HEK293 (cell line): ENCODE results near the gene HARS1.
A peak's percentile ranks its signal among the peaks of the same experiment; 100 is the strongest.

Source experiments
- GLIS2 ChIP-seq: fragments of 450-650 bp; formaldehyde crosslinking; IDR thresholded peaks from 2 replicates; pipeline ENCODE4 v1.5.1; 2016; ENCODE audit warnings: missing biosample characterization, missing genetic modification characterization
- HOXA7 ChIP-seq: sonication (generic); formaldehyde crosslinking; IDR thresholded peaks from 2 replicates; pipeline ENCODE4 v1.8.1; 2022; ENCODE audit warnings: missing genetic modification reagents, borderline replicate concordance
- HOXC10 ChIP-seq: sonication (generic); formaldehyde crosslinking; IDR thresholded peaks from 2 replicates; pipeline ENCODE4 v1.8.1; 2023; ENCODE audit warnings: mild to moderate bottlenecking, missing genetic modification reagents
- WT1 ChIP-seq: fragments of 450-650 bp; formaldehyde crosslinking; IDR thresholded peaks from 2 replicates; pipeline ENCODE4 v1.5.1; 2016; ENCODE audit warnings: missing biosample characterization, missing genetic modification characterization
- ZFHX2 ChIP-seq: fragments of 450-650 bp; formaldehyde crosslinking; conservative IDR thresholded peaks from 2 replicates; pipeline ENCODE4 v1.5.1; 2016; ENCODE audit warnings: missing biosample characterization, missing genetic modification characterization
- ZFP37 ChIP-seq: fragments of 450-650 bp; formaldehyde crosslinking; IDR thresholded peaks from 2 replicates; pipeline ENCODE4 v1.5.1; 2016; ENCODE audit warnings: missing biosample characterization, missing genetic modification characterization
- ZNF157 ChIP-seq: fragments of 450-650 bp; formaldehyde crosslinking; IDR thresholded peaks from 2 replicates; pipeline ENCODE4 v1.5.1; 2016; ENCODE audit warnings: missing biosample characterization, missing genetic modification characterization
- ZNF174 ChIP-seq: fragments of 450-650 bp; formaldehyde crosslinking; IDR thresholded peaks from 2 replicates; pipeline ENCODE4 v1.5.0; 2017; ENCODE audit warnings: missing biosample characterization, mild to moderate bottlenecking, missing genetic modification characterization
- ZNF202 ChIP-seq: fragments of 450-650 bp; formaldehyde crosslinking; IDR thresholded peaks from 2 replicates; pipeline ENCODE4 v1.5.1; 2016; ENCODE audit warnings: missing biosample characterization, missing genetic modification characterization, borderline replicate concordance
- ZNF221 ChIP-seq: fragments of 450-650 bp; formaldehyde crosslinking; IDR thresholded peaks from 2 replicates; pipeline ENCODE4 v1.5.1; 2017; ENCODE audit warnings: missing biosample characterization, missing genetic modification characterization, borderline replicate concordance
- ZNF302 ChIP-seq: fragments of 450-650 bp; formaldehyde crosslinking; IDR thresholded peaks from 2 replicates; pipeline ENCODE4 v1.5.1; 2016; ENCODE audit warnings: missing biosample characterization, missing genetic modification characterization, low read depth
- ZNF311 ChIP-seq: fragments of 450-650 bp; formaldehyde crosslinking; IDR thresholded peaks from 2 replicates; pipeline ENCODE4 v1.5.1; 2017; ENCODE audit warnings: missing biosample characterization, missing genetic modification characterization, borderline replicate concordance
- ZNF335 ChIP-seq: fragments of 450-650 bp; formaldehyde crosslinking; conservative IDR thresholded peaks from 2 replicates; pipeline ENCODE4 v1.5.1; 2016; ENCODE audit warnings: missing biosample characterization, missing genetic modification characterization
- ZNF354C ChIP-seq: fragments of 450-650 bp; formaldehyde crosslinking; IDR thresholded peaks from 2 replicates; pipeline ENCODE4 v1.5.1; 2016; ENCODE audit warnings: missing biosample characterization, missing genetic modification characterization, low read depth, borderline replicate concordance
- ZNF404 ChIP-seq: fragments of 450-650 bp; formaldehyde crosslinking; IDR thresholded peaks from 2 replicates; pipeline ENCODE4 v1.5.1; 2017; ENCODE audit warnings: missing biosample characterization, missing genetic modification characterization
- ZNF416 ChIP-seq: fragments of 450-650 bp; formaldehyde crosslinking; IDR thresholded peaks from 2 replicates; pipeline ENCODE4 v1.5.1; 2016; ENCODE audit warnings: missing biosample characterization, missing genetic modification characterization
- ZNF423 ChIP-seq: fragments of 450-650 bp; formaldehyde crosslinking; IDR thresholded peaks from 2 replicates; pipeline ENCODE4 v1.5.1; 2016; ENCODE audit warnings: missing biosample characterization, missing genetic modification characterization
- ZNF426 ChIP-seq: fragments of 450-650 bp; formaldehyde crosslinking; IDR thresholded peaks from 2 replicates; pipeline ENCODE4 v1.5.1; 2017; ENCODE audit warnings: missing biosample characterization, missing genetic modification characterization, mild to moderate bottlenecking, inconsistent platforms, moderate library complexity
- ZNF473 ChIP-seq: fragments of 450-650 bp; formaldehyde crosslinking; IDR thresholded peaks from 2 replicates; pipeline ENCODE4 v1.5.1; 2017; ENCODE audit warnings: missing biosample characterization, missing genetic modification characterization
- ZNF510 ChIP-seq: fragments of 450-650 bp; formaldehyde crosslinking; IDR thresholded peaks from 2 replicates; pipeline ENCODE4 v1.5.1; 2018; ENCODE audit warnings: mild to moderate bottlenecking, missing genetic modification characterization, missing biosample characterization; ENCODE audit not compliant: insufficient replicate concordance
- ZNF530 ChIP-seq: fragments of 450-650 bp; formaldehyde crosslinking; IDR thresholded peaks from 2 replicates; pipeline ENCODE4 v1.5.1; 2016; ENCODE audit warnings: low read depth, missing biosample characterization, missing genetic modification characterization
- ZNF555 ChIP-seq: fragments of 450-650 bp; formaldehyde crosslinking; conservative IDR thresholded peaks from 2 replicates; pipeline ENCODE4 v1.5.1; 2017; ENCODE audit warnings: missing biosample characterization, mild to moderate bottlenecking, missing genetic modification characterization, inconsistent platforms
- ZNF610 ChIP-seq: fragments of 450-650 bp; formaldehyde crosslinking; IDR thresholded peaks from 2 replicates; pipeline ENCODE4 v1.5.1; 2016; ENCODE audit warnings: missing biosample characterization, missing genetic modification characterization, borderline replicate concordance
- ZNF626 ChIP-seq: fragments of 450-650 bp; sonication (Bioruptor Pico); formaldehyde crosslinking; IDR thresholded peaks from 2 replicates; pipeline ENCODE4 v1.5.1; 2018; ENCODE audit warnings: missing biosample characterization, missing genetic modification characterization, inconsistent platforms
- ZNF654 ChIP-seq: fragments of 450-650 bp; formaldehyde crosslinking; IDR thresholded peaks from 2 replicates; pipeline ENCODE4 v1.5.1; 2016; ENCODE audit warnings: low read depth, missing biosample characterization, missing genetic modification characterization
- ZNF660 ChIP-seq: fragments of 450-650 bp; IDR thresholded peaks from 2 replicates; pipeline ENCODE4 v1.5.1; 2018; ENCODE audit warnings: missing biosample characterization, mild to moderate bottlenecking, missing genetic modification characterization
- ZNF785 ChIP-seq: fragments of 450-650 bp; formaldehyde crosslinking; IDR thresholded peaks from 2 replicates; pipeline ENCODE4 v1.5.1; 2016; ENCODE audit warnings: missing biosample characterization, missing genetic modification characterization
- ZNF792 ChIP-seq: fragments of 450-650 bp; formaldehyde crosslinking; IDR thresholded peaks from 2 replicates; pipeline ENCODE4 v1.5.1; 2016; ENCODE audit warnings: missing biosample characterization, missing genetic modification characterization
- TF ChIP-seq, protein P1 (sequence below): fragments of 450-650 bp; formaldehyde crosslinking; IDR thresholded peaks from 2 replicates; pipeline ENCODE4 v1.5.1; 2017; ENCODE audit warnings: missing biosample characterization, missing genetic modification characterization
- TF ChIP-seq, protein P2 (sequence below): fragments of 450-650 bp; IDR thresholded peaks from 2 replicates; pipeline ENCODE4 v1.5.1; 2018; ENCODE audit warnings: missing biosample characterization, mild to moderate bottlenecking, missing genetic modification characterization
- TF ChIP-seq, protein P3 (sequence below): fragments of 450-650 bp; formaldehyde crosslinking; IDR thresholded peaks from 2 replicates; pipeline ENCODE4 v1.5.1; 2017; ENCODE audit warnings: missing biosample characterization, missing genetic modification characterization
- TF ChIP-seq, protein P4 (sequence below): sonication (generic); formaldehyde crosslinking; IDR thresholded peaks from 2 replicates; pipeline ENCODE4 v1.8.1; 2022; ENCODE audit warnings: mild to moderate bottlenecking, moderate library complexity, missing genetic modification reagents
- TF ChIP-seq, protein P5 (sequence below): fragments of 450-650 bp; formaldehyde crosslinking; IDR thresholded peaks from 2 replicates; pipeline ENCODE4 v1.5.1; 2016; ENCODE audit warnings: missing biosample characterization, missing genetic modification characterization

The HARS1 gene

DNA sequence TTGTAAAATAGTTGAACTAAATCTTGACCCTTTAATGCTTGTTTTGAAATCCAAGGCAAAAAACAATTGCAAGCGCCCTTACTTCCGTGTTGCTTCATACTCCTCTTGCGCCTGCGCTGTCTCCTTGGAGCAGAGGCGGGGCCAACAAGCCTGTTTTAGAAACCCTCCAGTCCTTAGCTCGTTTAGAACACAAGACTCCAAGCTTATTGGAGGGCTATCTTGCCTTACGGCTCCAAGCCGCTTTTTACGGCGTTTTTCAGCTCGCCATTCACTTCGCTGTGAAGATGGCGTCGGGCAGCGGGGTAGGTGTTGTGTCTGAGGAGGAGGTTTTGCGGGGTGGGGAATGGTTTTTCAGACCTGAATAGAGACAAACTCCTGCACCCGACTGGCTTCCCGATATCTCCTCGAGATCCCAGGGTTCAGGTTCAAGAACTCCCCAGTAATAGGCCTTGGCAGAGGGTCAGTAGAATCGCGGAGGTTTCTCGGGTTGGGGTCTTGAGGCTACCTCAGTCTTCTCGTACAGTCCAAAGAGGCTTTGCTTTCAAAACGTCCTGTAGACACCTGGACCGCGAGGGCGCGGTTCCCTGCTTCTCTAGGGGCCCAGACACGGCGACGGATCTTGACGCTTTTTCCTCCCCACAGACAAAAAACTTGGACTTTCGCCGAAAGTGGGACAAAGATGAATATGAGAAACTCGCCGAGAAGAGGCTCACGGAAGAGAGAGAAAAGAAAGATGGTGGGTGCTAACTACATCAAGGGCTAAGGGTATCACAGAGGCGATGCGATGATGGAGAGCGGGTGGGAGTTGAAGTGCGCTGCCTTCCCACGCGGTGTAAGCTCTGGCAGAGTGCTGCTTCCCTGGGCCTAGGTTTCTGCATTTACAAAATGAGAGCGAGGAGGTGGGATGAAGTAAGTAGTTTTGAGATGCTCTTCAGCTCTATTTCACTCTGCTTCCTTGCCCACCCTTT, 9.3 kb upstream of the HARS1 start, which contains the start of gene ZMAT2 (continued):
- TF ChIP-seq ZNF626 (no peak), ZNF792 (tag by site-specific recombination) (no peak), ZNF221 (tag by site-specific recombination) (no peak), ZFHX2 (tag by site-specific recombination) (peak; percentile 54), ZNF404 (tag by site-specific recombination) (no peak), ZNF555 (no peak), ZNF654 (tag by site-specific recombination) (no peak), ZNF311 (tag by site-specific recombination) (no peak), WT1 (tag by site-specific recombination) (no peak), ZNF785 (tag by site-specific recombination) (no peak), ZNF157 (tag by site-specific recombination) (no peak), ZNF354C (tag by site-specific recombination) (no peak), ZNF416 (no peak), ZNF335 (peak; percentile 66), ZNF302 (tag by site-specific recombination) (no peak), ZFP37 (tag by site-specific recombination) (no peak), ZNF610 (tag by site-specific recombination) (no peak), HOXC10 (CRISPR knock-in tag) (0 out of 2 replicates have a peak, but pooled peaks have one; percentile 77), ZNF510 (tag by site-specific recombination) (no peak), ZNF202 (no peak), GLIS2 (tag by site-specific recombination) (no peak), HOXA7 (CRISPR knock-in tag) (no peak), ZNF473 (tag by site-specific recombination) (no peak), ZNF174 (tag by site-specific recombination) (no peak), ZNF426 (tag by site-specific recombination) (no peak), ZNF530 (tag by site-specific recombination) (no peak), ZNF423 (no peak), ZNF660 (no peak; the same call in 1 of the 2 replicates)
- TF ChIP-seq, protein P1, sequence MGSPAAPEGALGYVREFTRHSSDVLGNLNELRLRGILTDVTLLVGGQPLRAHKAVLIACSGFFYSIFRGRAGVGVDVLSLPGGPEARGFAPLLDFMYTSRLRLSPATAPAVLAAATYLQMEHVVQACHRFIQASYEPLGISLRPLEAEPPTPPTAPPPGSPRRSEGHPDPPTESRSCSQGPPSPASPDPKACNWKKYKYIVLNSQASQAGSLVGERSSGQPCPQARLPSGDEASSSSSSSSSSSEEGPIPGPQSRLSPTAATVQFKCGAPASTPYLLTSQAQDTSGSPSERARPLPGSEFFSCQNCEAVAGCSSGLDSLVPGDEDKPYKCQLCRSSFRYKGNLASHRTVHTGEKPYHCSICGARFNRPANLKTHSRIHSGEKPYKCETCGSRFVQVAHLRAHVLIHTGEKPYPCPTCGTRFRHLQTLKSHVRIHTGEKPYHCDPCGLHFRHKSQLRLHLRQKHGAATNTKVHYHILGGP (tag by site-specific recombination), result no peak
- TF ChIP-seq, protein P2, sequence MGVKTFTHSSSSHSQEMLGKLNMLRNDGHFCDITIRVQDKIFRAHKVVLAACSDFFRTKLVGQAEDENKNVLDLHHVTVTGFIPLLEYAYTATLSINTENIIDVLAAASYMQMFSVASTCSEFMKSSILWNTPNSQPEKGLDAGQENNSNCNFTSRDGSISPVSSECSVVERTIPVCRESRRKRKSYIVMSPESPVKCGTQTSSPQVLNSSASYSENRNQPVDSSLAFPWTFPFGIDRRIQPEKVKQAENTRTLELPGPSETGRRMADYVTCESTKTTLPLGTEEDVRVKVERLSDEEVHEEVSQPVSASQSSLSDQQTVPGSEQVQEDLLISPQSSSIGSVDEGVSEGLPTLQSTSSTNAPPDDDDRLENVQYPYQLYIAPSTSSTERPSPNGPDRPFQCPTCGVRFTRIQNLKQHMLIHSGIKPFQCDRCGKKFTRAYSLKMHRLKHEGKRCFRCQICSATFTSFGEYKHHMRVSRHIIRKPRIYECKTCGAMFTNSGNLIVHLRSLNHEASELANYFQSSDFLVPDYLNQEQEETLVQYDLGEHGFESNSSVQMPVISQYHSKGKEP (tag by site-specific recombination), result peak; percentile 58; the same call in 1 of the 2 replicates
- TF ChIP-seq, protein P3, sequence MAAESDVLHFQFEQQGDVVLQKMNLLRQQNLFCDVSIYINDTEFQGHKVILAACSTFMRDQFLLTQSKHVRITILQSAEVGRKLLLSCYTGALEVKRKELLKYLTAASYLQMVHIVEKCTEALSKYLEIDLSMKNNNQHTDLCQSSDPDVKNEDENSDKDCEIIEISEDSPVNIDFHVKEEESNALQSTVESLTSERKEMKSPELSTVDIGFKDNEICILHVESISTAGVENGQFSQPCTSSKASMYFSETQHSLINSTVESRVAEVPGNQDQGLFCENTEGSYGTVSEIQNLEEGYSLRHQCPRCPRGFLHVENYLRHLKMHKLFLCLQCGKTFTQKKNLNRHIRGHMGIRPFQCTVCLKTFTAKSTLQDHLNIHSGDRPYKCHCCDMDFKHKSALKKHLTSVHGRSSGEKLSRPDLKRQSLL, result no peak
- TF ChIP-seq, protein P4, sequence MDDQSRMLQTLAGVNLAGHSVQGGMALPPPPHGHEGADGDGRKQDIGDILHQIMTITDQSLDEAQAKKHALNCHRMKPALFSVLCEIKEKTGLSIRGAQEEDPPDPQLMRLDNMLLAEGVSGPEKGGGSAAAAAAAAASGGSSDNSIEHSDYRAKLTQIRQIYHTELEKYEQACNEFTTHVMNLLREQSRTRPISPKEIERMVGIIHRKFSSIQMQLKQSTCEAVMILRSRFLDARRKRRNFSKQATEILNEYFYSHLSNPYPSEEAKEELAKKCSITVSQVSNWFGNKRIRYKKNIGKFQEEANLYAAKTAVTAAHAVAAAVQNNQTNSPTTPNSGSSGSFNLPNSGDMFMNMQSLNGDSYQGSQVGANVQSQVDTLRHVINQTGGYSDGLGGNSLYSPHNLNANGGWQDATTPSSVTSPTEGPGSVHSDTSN (CRISPR knock-in tag), result no peak
- TF ChIP-seq, protein P5, sequence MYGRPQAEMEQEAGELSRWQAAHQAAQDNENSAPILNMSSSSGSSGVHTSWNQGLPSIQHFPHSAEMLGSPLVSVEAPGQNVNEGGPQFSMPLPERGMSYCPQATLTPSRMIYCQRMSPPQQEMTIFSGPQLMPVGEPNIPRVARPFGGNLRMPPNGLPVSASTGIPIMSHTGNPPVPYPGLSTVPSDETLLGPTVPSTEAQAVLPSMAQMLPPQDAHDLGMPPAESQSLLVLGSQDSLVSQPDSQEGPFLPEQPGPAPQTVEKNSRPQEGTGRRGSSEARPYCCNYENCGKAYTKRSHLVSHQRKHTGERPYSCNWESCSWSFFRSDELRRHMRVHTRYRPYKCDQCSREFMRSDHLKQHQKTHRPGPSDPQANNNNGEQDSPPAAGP (tag by site-specific recombination), result no peak
